ENCODE results near the gene SP7. TPM values are rescaled to one million over a fixed set of nuclear protein-coding genes. Genes with fewer than 3 reads are reported as not detected.
"Not testable (repeated sequence)": the region's sequence is repeated elsewhere in the genome, so short reads cannot be mapped to it uniquely, and the experiment has no call there.

Gene SP7
- total RNA-seq, 1 donor = not detected

DNA sequence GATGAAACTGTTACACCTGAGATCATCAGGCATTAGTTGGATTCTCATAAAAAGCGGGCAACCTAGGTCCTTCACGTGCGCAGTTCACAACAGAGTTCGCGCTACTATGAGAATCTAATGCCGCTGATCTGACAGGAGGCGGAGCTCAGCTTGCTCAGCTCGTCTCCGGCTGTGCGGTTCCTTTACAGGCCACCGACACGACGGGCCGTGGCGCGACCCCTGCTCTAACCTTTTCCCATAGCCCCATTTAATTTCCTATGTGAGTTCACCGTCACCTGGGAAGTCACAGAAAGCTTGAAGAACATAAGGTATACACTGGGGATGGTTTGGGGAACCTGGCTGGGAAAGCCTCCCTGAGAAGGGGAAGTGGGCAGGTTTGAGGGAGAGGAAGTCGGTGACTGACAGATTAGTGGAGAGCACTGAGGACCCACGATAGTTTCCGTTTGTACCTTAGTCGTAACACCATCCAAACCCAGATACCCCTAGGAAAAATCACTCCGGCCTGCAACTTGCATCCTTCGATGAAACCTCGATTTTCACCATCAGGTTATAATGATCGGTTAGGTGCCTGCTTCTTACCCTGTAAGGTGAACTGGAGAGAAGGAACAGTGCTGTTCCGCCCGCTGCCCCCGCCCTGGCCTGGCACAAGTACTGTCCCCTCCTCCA is 11.9 kb downstream of the SP7 start:
- peak; percentile 41 to 68 (median 57) for DNase-seq (ENCODE audit: low read depth in 2 of 3, low spot score in 2 of 3)

DNA sequence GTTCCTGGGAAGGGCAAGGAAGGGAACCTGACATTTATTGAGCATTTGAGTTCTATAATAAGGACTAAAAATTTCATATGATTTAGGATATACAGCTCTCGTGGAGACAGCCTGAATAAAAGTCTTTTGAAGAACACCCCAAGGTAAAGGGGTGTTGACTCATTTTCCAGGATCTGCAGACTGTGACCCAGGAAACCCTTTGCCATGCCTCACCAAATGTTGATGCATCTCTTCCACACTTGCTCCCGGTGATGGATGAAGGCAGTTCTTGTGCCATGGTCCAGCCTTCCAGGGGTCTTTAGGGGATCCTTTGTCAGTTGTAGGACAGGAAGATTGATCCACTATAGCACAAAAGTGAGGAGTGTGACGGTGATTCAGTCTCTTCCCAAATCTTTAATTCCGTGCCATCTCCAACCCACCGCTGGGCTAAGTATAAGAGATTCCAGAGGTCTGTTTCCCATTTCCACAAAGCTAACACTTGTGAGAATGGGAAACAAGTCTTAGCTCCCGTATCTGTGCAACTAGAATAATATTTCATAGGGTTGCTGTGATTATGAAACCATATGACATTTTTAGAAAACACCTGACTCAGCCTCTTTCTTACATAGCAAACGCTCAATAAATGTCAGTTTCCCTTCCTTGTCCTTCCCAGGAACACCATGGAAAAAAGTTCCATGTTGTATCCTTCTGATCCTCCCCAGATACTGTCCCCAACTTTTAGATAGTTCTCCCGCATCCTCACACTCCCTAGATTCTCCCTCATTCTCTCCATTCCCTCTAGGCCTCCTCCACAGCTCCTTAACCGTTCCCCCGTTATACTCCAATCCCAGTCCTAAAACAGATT is 15.6 kb downstream of the SP7 start:
- no peak for DNase-seq (ENCODE audit: low read depth in 2 of 3, low spot score in 2 of 3)

DNA sequence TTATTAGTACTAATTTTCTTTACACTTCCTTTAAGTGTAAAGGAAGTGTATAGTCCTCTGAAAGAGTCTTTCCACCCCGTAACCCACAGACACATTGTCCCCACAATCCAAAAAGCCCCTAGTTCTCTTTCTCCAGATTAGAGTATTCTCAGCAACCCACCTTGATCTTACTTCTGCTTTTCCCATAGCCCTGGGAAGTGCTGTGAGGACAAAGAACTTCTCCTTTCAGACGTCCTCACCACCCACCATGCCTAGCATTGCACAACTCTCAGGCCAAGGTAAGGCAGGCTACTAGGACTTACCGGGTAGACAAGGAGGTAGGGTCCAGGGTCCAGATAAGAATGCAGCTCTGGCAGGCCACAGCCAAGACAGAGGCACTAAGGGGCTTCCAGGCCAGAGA is 22.2 kb downstream of the SP7 start:
- peak in 2 of 3 donors; percentile 49 to 78 for DNase-seq (ENCODE audit: low read depth in 2 of 3, low spot score in 2 of 3)

DNA sequence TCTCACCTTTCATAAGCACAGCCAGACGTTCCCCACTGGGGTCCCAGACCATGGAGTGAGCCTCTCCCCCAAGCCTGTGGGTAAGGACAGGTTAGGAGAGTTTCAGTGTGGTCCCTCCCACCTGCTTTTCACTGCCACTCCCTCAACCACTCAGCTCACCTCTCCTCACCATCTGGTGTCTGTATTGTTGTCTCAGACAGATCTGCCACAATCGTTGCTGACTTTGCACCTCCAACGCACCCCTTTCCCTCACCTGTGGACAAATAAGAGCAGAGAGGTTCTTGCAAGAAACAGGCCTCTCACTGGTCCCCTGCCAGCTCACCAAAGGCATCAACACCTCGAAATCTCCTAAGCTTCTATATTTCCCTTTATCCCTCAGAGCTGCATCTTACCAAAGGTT is 27.9 kb downstream of the SP7 start:
- DNase-seq (ENCODE audit: low read depth in 2 of 3, low spot score in 2 of 3) = no peak

DNA sequence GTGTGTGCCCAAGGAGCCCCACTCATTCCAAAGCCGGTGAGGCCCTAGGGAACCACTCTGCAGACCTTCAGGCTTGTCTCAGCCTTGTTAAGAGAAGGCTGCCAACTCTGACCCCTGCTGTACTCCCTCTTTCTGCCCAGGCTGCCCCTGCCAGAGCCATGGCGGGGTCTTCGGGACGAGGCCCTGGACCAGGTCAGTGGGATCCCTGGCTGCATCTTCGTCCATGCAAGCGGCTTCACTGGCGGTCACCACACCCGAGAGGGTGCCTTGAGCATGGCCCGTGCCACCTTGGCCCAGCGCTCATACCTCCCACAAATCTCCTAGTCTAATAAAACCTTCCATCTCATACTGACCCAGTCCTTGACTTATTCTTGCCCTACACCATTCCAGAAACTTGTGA is 29.3 kb downstream of the SP7 start:
- no peak for DNase-seq (ENCODE audit: low read depth in 2 of 3, low spot score in 2 of 3)

DNA sequence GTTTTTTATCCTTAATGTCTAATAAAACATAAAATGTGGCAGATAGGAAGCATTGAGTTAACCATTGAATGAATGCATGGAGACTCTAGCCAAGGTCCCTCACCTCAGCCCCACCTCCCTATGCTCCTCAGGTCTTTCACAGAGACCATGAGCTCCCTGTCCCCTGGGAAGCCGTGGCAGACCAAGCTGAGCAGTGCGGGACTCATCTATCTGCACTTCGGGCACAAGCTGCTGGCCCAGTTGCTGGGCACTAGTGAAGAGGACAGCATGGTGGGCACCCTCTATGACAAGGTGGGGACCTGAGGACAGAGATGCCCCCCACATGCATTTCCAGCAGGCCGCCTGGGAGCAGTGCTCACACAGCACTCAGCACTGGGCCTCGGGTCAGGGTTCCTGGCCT is 33.3 kb downstream of the SP7 start:
- DNase-seq (ENCODE audit: low read depth in 2 of 3, low spot score in 2 of 3) = no peak

DNA sequence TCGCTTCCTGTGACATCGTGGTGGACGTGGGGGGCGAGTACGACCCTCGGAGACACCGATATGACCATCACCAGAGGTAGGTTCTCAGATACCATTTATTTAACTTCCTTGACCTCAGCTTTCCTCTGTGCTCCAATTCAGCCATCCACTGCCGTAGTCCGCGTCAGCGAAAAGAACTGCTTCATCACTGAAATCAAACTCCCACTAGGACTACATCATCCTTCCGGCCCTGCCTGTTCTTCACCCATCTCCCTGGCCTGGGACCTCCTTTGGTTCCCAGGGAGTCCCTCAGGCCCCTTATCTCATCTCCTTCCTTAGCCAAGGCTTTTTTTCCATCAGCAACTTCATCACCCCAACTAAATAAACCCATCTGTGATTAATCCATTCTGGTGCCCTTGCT is 36.0 kb downstream of the SP7 start:
- DNase-seq (ENCODE audit: low read depth in 2 of 3, low spot score in 2 of 3) = no peak

DNA sequence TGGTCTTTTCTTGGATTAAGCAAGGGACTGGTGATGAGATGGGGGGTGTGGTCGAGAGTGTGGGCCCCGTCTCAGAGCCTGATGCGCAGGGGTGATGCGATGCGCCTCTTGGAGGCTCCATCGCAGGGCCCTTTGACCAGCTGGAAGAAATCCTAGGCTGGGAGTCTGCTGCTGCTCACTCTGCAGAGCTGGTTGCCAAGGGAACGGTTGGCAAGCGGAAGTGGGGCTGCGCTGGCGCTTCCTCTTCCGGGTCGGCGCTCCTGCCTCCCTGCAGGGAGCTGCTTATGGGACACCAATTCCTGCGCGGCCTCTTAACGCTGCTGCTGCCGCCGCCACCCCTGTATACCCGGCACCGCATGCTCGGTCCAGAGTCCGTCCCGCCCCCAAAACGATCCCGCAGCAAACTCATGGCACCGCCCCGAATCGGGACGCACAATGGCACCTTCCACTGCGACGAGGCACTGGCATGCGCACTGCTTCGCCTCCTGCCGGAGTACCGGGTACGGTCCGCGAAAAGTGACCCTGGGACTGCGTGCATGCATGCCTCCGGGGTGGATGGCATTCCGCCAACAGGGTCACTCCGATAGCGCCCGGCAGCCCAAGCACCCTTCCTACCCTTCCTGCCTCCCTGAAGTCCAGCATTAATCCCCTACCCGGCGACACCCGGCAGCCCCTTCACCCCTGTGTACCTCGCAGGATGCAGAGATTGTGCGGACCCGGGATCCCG is 36.5 kb downstream of the SP7 start, which contains the start of gene MYG1:
Gene MYG1 (plus strand): TSS at position 242 of the 727 bp plus-strand sequence. CDS start 43 bp downstream, at position 285.
- DNase-seq (ENCODE audit: low read depth in 2 of 3, low spot score in 2 of 3) = peak; percentile 64 to 85 (median 84)

DNA sequence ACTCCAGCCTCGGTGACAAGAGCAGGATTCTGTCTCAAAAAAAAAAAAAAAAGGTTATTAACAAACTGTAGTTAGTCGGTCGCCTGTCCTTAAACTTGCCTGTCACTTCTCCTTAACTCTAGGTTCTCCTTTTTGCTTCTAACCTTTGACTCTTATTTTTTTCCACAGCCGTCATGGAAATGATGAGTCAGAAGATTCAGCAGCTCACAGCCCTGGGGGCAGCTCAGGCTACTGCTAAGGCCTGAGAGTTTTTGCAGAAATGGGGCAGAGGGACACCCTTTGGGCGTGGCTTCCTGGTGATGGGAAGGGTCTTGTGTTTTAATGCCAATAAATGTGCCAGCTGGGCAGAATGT is 37.1 kb downstream of the SP7 start:
- peak in 2 of 3 donors; percentile 86 to 93 for DNase-seq (ENCODE audit: low read depth in 2 of 3, low spot score in 2 of 3)

DNA sequence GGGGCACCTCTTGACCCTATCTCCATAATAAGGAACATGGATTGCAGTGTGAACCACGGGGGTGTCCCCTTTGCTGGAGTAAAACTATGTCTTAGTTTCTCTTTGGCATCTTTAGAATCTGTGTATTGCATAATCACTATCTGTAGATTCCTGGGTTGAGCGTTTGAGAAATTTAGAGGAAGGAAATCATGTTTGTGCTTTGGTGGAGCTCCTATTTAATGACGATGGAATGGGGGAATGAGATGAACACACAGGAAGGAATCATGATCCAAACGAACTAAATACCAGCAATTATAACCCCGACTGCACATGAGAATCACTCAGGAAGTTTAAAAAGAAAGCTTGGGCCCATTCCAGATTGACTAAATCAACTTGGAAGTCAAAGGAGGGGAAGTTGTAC is 38.0 kb downstream of the SP7 start:
- DNase-seq (ENCODE audit: low read depth in 2 of 3, low spot score in 2 of 3) = peak in 1 of 3 donors; percentile 13

DNA sequence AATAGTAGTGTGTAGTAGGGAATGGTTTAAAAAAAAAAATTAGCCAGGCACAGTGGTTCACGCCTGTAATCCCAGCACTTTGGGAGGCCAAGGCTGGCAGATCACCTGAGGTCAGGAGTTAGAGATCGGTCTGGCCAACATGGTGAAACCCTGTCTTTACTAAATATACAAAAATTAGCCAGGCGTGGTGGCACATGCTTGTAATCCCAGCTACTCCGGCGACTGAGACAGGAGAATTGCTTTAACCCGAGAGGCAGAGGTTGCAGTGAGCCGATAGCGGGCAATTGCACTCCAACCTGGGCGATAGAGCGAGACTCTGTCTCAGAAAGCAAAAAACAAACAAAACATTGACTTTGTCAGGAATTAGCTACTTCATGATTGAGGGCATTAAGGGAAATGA is 39.0 kb downstream of the SP7 start:
- not testable (repeated sequence) for DNase-seq (ENCODE audit: low read depth in 2 of 3, low spot score in 2 of 3)

DNA sequence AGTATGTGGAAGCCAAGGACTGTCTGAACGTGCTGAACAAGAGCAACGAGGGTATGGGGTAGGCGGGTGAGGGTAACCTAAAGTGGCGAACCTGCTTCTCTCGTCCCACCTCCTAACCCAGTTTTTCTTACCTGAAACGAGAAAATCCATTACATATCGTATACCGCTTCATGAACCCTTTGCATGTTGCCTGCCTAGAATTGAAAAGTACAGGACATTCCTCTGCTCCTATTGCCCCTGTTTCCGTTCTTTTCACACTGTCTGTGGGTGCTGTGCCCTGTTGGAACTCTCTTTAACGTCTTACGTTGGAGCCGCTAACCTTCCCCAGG is 40.3 kb downstream of the SP7 start:
- no peak for DNase-seq (ENCODE audit: low read depth in 2 of 3, low spot score in 2 of 3)

DNA sequence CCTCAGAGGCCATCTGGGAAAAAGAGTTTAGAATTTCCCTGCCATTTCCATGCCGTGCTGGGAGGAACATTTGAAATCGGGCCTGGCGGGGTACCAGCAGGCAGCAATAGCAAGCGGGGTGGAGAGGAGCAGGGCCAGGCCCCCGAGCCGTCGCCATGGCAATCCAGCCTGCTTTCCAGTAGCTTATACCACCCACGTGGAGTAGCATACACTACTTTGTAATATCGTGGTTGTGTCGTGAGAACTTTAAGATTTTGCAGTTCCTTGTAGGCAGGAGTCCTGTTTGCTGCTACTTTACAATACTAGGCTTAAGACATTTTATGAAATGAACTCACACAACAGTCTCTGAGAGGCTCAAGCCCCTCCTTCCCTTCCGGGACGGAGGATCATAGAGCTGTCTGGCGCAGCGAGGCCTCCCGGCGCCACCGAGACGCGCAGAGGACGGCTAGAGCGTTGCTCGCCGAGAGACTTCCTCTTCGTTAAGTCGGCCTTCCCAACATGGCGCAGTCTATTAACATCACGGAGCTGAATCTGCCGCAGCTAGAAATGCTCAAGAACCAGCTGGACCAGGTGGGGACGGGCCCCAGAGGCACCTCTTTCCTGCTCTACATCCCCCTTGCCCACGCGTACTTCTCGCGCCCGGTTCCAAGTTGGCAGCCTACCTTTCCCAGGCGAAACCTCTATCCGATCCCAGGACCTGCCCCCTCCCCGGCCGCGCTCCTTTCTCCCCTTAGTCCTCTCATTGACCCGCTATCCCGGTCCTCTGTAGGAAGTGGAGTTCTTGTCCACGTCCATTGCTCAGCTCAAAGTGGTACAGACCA is 40.9 kb downstream of the SP7 start, which contains the start of gene PFDN5:
Gene PFDN5 (plus strand): TSS at position 473 of the 821 bp plus-strand sequence. CDS start 26 bp downstream, at position 499.
- peak; percentile 78 to 91 (median 89) for DNase-seq (ENCODE audit: low read depth in 2 of 3, low spot score in 2 of 3)

DNA sequence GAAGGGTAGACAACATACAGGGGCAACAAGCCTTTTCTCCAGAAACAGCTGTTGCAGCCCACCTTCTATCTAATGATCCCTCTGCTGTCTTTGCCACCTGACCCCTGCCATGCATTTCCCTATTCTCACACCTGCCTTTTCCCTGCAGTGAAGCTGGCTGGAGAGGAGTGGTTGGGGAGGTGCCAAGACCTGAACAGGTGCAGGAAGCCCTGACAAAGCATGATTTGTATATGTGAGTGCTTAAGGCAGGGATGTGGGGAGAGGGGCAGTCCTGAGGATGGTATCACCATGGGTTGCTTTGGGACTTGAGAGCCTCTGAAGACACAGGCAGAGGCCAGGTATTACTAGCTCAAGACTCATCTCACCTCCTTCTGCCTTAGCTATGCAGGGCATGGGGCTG is 43.7 kb downstream of the SP7 start:
- DNase-seq (ENCODE audit: low read depth in 2 of 3, low spot score in 2 of 3) = no peak

DNA sequence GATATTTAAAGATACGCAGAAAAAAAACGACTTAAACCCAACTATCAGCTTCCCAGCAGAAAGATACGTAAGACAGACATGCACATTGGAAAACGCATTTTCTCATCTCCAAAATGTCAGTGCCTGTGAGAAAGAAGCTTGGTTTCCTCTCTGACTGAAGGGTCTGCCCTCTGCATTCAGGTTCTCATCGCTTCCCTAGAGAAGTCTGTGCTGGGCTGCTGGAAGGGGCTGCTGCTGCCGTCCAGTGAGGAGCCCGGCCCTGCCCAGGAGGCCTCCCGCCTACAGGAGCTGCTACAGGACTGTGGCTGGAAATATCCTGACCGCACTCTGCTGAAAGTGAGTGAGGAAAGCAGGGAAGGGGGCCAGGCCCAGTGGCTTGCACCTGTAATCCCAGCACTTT is 45.5 kb downstream of the SP7 start:
- DNase-seq (ENCODE audit: low read depth in 2 of 3, low spot score in 2 of 3) = no peak

DNA sequence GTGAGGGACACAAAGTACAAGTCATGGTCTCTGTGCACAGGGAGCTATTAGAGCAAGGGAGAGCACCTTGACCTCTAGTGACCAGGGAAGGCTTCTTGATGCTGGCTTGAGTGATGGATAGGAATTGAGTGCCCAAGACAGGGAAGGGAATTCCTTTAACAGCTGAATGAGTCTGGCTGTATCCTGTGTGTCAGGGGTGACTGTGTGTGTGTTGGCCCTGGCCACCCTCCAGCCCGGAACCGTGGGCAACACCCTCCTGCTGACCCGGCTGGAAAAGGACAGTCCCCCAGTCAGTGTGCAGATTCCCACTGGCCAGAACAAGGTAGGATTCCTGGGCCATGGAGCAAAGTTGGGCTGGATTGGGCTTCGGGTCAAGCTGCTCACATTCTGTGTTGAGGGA is 46.3 kb downstream of the SP7 start:
- DNase-seq (ENCODE audit: low read depth in 2 of 3, low spot score in 2 of 3) = no peak

DNA sequence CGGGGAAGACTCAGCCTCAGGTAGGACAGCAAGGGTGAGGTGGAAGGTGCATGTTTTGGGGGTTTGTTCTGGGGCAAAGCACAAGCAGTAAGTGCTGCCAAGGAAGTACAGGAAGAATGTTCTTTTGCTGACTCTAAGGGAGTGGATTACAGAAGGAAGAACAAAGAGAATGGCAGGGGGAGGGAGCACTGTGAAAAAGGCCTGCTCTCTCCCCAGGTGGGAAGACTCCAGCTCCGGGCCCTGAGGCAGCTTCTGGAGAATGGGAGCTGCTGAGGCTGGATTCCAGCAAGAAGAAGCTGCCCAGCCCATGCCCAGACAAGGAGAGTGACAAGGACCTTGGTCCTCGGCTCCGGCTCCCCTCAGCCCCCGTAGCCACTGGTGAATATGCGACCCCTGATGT is 47.8 kb downstream of the SP7 start:
- no peak for DNase-seq (ENCODE audit: low read depth in 2 of 3, low spot score in 2 of 3)

DNA sequence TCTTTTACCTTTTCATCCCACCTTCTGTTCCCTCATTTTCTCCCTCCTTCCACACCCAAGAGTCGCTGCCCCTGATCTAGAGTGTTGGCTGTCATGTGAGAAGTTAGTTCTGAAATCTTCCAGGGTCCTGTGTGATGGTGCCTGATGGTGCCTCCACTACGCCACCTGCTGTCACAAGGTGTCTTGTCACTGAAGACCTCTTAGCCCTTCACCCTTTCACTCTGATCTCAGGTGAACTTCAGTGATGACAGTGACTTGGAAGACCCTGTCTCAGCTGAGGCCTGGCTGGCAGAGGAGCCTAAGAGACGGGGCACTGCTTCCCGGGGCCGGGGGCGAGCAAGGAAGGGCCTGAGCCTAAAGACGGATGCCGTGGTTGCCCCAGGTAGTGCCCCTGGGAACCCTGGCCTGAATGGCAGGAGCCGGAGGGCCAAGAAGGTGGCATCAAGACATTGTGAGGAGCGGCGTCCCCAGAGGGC is 48.4 kb downstream of the SP7 start:
- DNase-seq (ENCODE audit: low read depth in 2 of 3, low spot score in 2 of 3) = peak; percentile 59 to 76 (median 67)

DNA sequence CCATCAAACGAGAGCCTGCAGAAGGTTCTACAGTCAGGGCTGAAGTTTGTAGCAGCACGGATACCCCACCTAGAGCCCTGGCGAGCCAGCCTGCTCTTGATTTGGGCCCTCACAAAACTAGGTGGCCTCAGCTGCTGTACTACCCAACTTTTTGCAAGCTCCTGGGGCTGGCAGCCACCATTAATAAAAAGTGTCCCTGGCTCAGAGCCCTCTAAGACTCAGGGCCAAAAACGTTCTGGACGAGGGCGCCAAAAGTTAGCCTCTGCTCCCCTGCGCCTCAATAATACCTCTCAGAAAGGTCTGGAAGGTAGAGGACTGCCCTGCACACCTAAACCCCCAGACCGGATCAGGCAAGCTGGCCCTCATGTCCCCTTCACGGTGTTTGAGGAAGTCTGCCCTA is 49.7 kb downstream of the SP7 start:
- no peak for DNase-seq (ENCODE audit: low read depth in 2 of 3, low spot score in 2 of 3)

DNA sequence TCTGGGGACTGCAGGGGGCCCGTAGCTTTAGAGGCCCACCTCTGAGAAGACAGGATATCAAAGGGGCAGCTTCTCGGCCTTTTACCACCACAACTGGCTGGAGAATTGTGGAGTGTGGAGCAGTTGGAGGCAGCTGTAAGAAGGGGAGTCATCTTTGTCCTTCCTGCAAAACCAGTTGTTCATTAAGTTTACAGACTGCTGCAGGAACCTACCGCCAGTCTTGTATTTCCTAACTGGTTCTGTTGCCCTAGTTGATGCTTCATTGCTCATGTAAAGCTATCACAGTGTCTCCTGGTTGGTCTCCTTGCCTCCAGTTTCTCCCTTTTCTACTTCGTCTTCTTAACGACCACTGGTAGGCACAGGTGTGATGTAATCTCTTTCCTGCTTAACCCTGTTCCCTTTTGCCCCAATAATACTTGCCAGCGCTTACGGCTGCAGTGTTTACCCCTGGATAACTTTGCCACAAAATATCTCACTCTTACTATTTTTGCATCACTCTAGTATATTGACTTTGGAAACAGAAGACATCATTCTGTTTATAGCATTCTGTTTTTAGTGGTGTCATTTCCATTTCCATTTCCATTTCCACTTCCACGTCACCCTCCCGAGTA is 56.2 kb downstream of the SP7 start:
- no peak for DNase-seq (ENCODE audit: low read depth in 2 of 3, low spot score in 2 of 3)
